ENCODE measurements around the gene TIGD6.

Gene TIGD6

GRCh38 chr5:149953436-149954121 is 46.9 kb downstream of the TIGD6 start:
- H3F3A ChIP-seq (ENCODE audit: low read depth): no peaks in the 10 kb centered on the region
- H2AFZ ChIP-seq (ENCODE audit: low read length): no peak overlapping the region
- H3K79me2 ChIP-seq (ENCODE audit: insufficient read depth, low read length): no peaks in the 10 kb centered on the region
- H3K9me3 ChIP-seq (ENCODE audit: insufficient read depth, low read depth, low read length): no peaks in the 10 kb centered on the region
- no peak overlapping the region for H3K4me2 ChIP-seq (ENCODE audit: low read depth, low read length, poor library complexity, severe bottlenecking)
- H3K4me3 ChIP-seq (ENCODE audit: low read length, poor library complexity, severe bottlenecking): no peak overlapping the region
- TF ChIP-seq EZH2phosphoT487 (IDR thresholded peaks at IDR 0.05; ENCODE audit: borderline replicate concordance) (no peak), CTCF (conservative IDR thresholded peaks at IDR 0.05; ENCODE audit: low read length) (no peak)
- no peaks in the 10 kb centered on the region for H3K27me3 ChIP-seq (ENCODE audit: insufficient read depth, low read length, poor library complexity, severe bottlenecking)
- no peaks in the 10 kb centered on the region for H4K20me1 ChIP-seq (ENCODE audit: insufficient read depth, low read length, poor library complexity, severe bottlenecking)
- H3K9me2 ChIP-seq (replicated peaks; ENCODE audit: low read depth, low read length): no peaks in the 10 kb centered on the region
- no peak overlapping the region for H3K9ac ChIP-seq (ENCODE audit: low read depth, low read length, poor library complexity, severe bottlenecking)
- no peaks in the 10 kb centered on the region for H3K4me1 ChIP-seq (ENCODE audit: insufficient read depth, low read length, poor library complexity, severe bottlenecking)
- H3K36me3 ChIP-seq (ENCODE audit: insufficient read depth, low read length): no peaks in the 10 kb centered on the region

GRCh38 chr5:149951138-149951749 is 49.2 kb downstream of the TIGD6 start:
- Histone ChIP-seq H3K36me3 (ENCODE audit: insufficient read depth, low read length) (no peaks in the 10 kb centered on the region), H2AFZ (ENCODE audit: low read length) (no peak overlapping the region), H3K4me3 (ENCODE audit: low read length, poor library complexity, severe bottlenecking) (no peak overlapping the region), H4K20me1 (ENCODE audit: insufficient read depth, low read length, poor library complexity, severe bottlenecking) (no peaks in the 10 kb centered on the region), H3K27me3 (ENCODE audit: insufficient read depth, low read length, poor library complexity, severe bottlenecking) (no peaks in the 10 kb centered on the region), H3K79me2 (ENCODE audit: insufficient read depth, low read length) (no peaks in the 10 kb centered on the region), H3F3A (ENCODE audit: low read depth) (no peaks in the 10 kb centered on the region), H3K9me3 (ENCODE audit: insufficient read depth, low read depth, low read length) (no peaks in the 10 kb centered on the region), H3K9me2 (replicated peaks; ENCODE audit: low read depth, low read length) (no peaks in the 10 kb centered on the region), H3K4me1 (ENCODE audit: insufficient read depth, low read length, poor library complexity, severe bottlenecking) (no peaks in the 10 kb centered on the region), H3K9ac (ENCODE audit: low read depth, low read length, poor library complexity, severe bottlenecking) (no peak overlapping the region), H3K4me2 (ENCODE audit: low read depth, low read length, poor library complexity, severe bottlenecking) (no peak overlapping the region)
- TF ChIP-seq CTCF (conservative IDR thresholded peaks at IDR 0.05; ENCODE audit: low read length) (no peak; the same call in 1 of the 2 replicates), EZH2phosphoT487 (IDR thresholded peaks at IDR 0.05; ENCODE audit: borderline replicate concordance) (no peak)

GRCh38 chr5:149948993-149949392 is 51.5 kb downstream of the TIGD6 start:
- no peak overlapping the region for H3K4me2 ChIP-seq (ENCODE audit: low read depth, low read length, poor library complexity, severe bottlenecking)
- H3K9me2 ChIP-seq (replicated peaks; ENCODE audit: low read depth, low read length): no peaks in the 10 kb centered on the region
- no peak overlapping the region for H2AFZ ChIP-seq (ENCODE audit: low read length)
- TF ChIP-seq CTCF (conservative IDR thresholded peaks at IDR 0.05; ENCODE audit: low read length) (no peak), EZH2phosphoT487 (IDR thresholded peaks at IDR 0.05; ENCODE audit: borderline replicate concordance) (no peak)
- H3K27me3 ChIP-seq (ENCODE audit: insufficient read depth, low read length, poor library complexity, severe bottlenecking): no peaks in the 10 kb centered on the region
- no peak overlapping the region for H3K4me3 ChIP-seq (ENCODE audit: low read length, poor library complexity, severe bottlenecking)
- no peaks in the 10 kb centered on the region for H3K79me2 ChIP-seq (ENCODE audit: insufficient read depth, low read length)
- no peak overlapping the region for H3K9ac ChIP-seq (ENCODE audit: low read depth, low read length, poor library complexity, severe bottlenecking)
- H3K36me3 ChIP-seq (ENCODE audit: insufficient read depth, low read length): no peaks in the 10 kb centered on the region
- no peaks in the 10 kb centered on the region for H3K9me3 ChIP-seq (ENCODE audit: insufficient read depth, low read depth, low read length)
- H4K20me1 ChIP-seq (ENCODE audit: insufficient read depth, low read length, poor library complexity, severe bottlenecking): no peaks in the 10 kb centered on the region
- H3K4me1 ChIP-seq (ENCODE audit: insufficient read depth, low read length, poor library complexity, severe bottlenecking): no peaks in the 10 kb centered on the region
- no peaks in the 10 kb centered on the region for H3F3A ChIP-seq (ENCODE audit: low read depth)

All from Loucy (cell line).